Esophagus squamous epithelium (tissue), 4 donors: ENCODE measurements around the gene FAM120B.

Experiments used
- POLR2A ChIP-seq, 4 donors: fragments of 450-650 bp; IDR thresholded peaks; one replicate each; pipeline ENCODE4 v1.6.1; 2017; ENCODE audit warnings: antibody characterized with exemption in 4 of 4, mild to moderate bottlenecking in 4 of 4, moderate library complexity in 3 of 4
- TF ChIP-seq, protein P1 (sequence below), 6 experiments: fragments of 450-650 bp in 4 of 6; fragments of 200-600 bp in 2 of 6; sonication (generic) in 2 of 6; IDR thresholded peaks; one replicate each; pipeline ENCODE4 v1.5.1; 2016 to 2019; ENCODE audit warnings: antibody characterized with exemption in 6 of 6, mild to moderate bottlenecking in 4 of 6, moderate library complexity in 4 of 6

DNA sequence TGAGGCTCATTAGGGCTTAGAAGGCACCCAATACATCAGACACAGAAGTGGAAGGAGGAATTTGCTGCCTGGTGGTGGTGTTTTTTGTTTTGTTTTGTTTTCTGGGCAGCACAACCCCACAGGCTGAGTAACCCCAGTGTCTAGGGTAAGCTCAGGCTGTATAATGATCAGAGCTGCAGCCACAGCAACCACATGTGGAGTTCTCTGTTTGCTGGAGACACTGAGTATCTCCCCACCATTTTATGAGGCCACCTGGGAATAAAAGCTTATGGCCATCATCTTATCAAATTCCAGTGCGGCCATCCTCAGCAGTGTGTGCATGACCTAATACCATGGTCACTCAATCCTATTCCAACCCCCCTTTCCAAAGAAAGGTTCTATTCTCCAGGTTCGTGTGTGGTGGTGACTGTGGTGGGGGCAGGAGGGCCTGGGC, 12.2 kb upstream of the FAM120B start:
- TF ChIP-seq POLR2A (IDR thresholded peaks at IDR 0.05), result no peak
- TF ChIP-seq, protein P1, sequence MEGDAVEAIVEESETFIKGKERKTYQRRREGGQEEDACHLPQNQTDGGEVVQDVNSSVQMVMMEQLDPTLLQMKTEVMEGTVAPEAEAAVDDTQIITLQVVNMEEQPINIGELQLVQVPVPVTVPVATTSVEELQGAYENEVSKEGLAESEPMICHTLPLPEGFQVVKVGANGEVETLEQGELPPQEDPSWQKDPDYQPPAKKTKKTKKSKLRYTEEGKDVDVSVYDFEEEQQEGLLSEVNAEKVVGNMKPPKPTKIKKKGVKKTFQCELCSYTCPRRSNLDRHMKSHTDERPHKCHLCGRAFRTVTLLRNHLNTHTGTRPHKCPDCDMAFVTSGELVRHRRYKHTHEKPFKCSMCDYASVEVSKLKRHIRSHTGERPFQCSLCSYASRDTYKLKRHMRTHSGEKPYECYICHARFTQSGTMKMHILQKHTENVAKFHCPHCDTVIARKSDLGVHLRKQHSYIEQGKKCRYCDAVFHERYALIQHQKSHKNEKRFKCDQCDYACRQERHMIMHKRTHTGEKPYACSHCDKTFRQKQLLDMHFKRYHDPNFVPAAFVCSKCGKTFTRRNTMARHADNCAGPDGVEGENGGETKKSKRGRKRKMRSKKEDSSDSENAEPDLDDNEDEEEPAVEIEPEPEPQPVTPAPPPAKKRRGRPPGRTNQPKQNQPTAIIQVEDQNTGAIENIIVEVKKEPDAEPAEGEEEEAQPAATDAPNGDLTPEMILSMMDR (IDR thresholded peaks at IDR 0.05), result no peak
